PC-3 (cell line): ENCODE data around the gene UBE2E2. TPM values are rescaled to one million over a fixed set of nuclear protein-coding genes. Genes with fewer than 3 reads are reported as not detected.

Experiments
- ATAC-seq: fragments of 200-7000 bp; cut with Tn5 transposase; 2 replicates; pipeline ENCODE4 v1.9.1; 2020; ENCODE audit warnings: mild to moderate bottlenecking, moderate library complexity
- BruUV-seq: library from RNA; stranded (reverse); fragments of 400-500 nt; replicated peaks from 2 replicates; lab custom pipeline; 2021; lab: Mats Ljungman, UMichigan
- CTCF ChIA-PET: fragments of 300-600 bp; sonication (Branson Sonifier 250); formaldehyde crosslinking; loops from one replicate; lab custom pipeline; 2022; ENCODE audit warnings: antibody characterized with exemption; lab: Charles Lee
- POLR2A ChIA-PET: fragments of 300-600 bp; sonication (Branson Sonifier 250); formaldehyde crosslinking; loops from one replicate; lab custom pipeline; 2022; ENCODE audit warnings: antibody characterized with exemption; ENCODE audit not compliant: unreplicated experiment; lab: Charles Lee
- DNase-seq: peaks from one replicate; pipeline ENCODE4 v3.0.0-alpha.2; 2015
- H2AFZ ChIP-seq: fragments of 300-600 bp; sonication (generic); 2 replicates; pipeline ENCODE4 v1.6.0; 2016; ENCODE audit warnings: antibody characterized with exemption, low read length
- H3F3A ChIP-seq: fragments of 300-600 bp; sonication (generic); one replicate; pipeline ENCODE4 v1.6.0; 2017; ENCODE audit warnings: antibody characterized with exemption, low read length, control low read depth, mild to moderate bottlenecking; ENCODE audit not compliant: unreplicated experiment
- H3K27ac ChIP-seq: fragments of 300-600 bp; sonication (generic); 2 replicates; pipeline ENCODE4 v1.5.1; 2016; ENCODE audit warnings: mild to moderate bottlenecking, low read length
- H3K27me3 ChIP-seq: fragments of 300-600 bp; sonication (generic); 2 replicates; pipeline ENCODE4 v1.6.1; 2016; ENCODE audit warnings: low read length, mixed read lengths
- H3K36me3 ChIP-seq: fragments of 300-600 bp; sonication (generic); 2 replicates; pipeline ENCODE4 v1.6.1; 2016; ENCODE audit warnings: low read depth, mixed run types, low read length, mixed read lengths
- H3K4me1 ChIP-seq: fragments of 300-600 bp; sonication (generic); 2 replicates; pipeline ENCODE4 v1.5.1; 2016; ENCODE audit warnings: low read length; ENCODE audit not compliant: insufficient read depth
- H3K4me2 ChIP-seq: fragments of 300-600 bp; sonication (generic); 2 replicates; pipeline ENCODE4 v1.6.0; 2016; ENCODE audit warnings: low read length
- H3K4me3 ChIP-seq: fragments of 300-600 bp; sonication (generic); 2 replicates; pipeline ENCODE4 v1.5.1; 2016; ENCODE audit warnings: mild to moderate bottlenecking, low read length, mixed read lengths
- H3K79me2 ChIP-seq: fragments of 300-600 bp; sonication (generic); 2 replicates; pipeline ENCODE4 v1.6.1; 2017; ENCODE audit warnings: low read length, mixed read lengths
- H3K9ac ChIP-seq: fragments of 300-600 bp; sonication (generic); 2 replicates; pipeline ENCODE4 v1.6.0; 2016; ENCODE audit warnings: mild to moderate bottlenecking, low read length
- H3K9me2 ChIP-seq: fragments of 300-600 bp; sonication (generic); replicated peaks from 2 replicates; pipeline ENCODE4 v1.6.1; 2016; ENCODE audit warnings: mixed run types, low read length, mixed read lengths
- H3K9me3 ChIP-seq: fragments of 300-600 bp; sonication (generic); 2 replicates; pipeline ENCODE4 v1.6.1; 2016; ENCODE audit warnings: low read length, mixed read lengths
- H4K20me1 ChIP-seq: fragments of 300-600 bp; sonication (generic); 2 replicates; pipeline ENCODE4 v1.6.1; 2016; ENCODE audit warnings: low read length, mixed read lengths
- CTCF ChIP-seq: fragments of 300-600 bp; sonication (generic); conservative IDR thresholded peaks from 2 replicates; pipeline ENCODE4 v1.5.1; 2017; ENCODE audit warnings: antibody characterized with exemption, low read depth, mild to moderate bottlenecking, low read length
- EZH2 ChIP-seq: fragments of 300-600 bp; sonication (generic); IDR thresholded peaks from one replicate; pipeline ENCODE4 v1.6.1; 2017; ENCODE audit warnings: antibody characterized with exemption, mild to moderate bottlenecking, low read length; ENCODE audit not compliant: unreplicated experiment
- EZH2phosphoT487 ChIP-seq: fragments of 300-600 bp; sonication (generic); IDR thresholded peaks from 2 replicates; pipeline ENCODE4 v1.6.1; 2018; ENCODE audit warnings: mild to moderate bottlenecking, antibody characterized with exemption, low read length, borderline replicate concordance
- intact Hi-C: fragments of 100-400 bp; cut with micrococcal nuclease; formaldehyde crosslinking; loops from 2 replicates; pipeline ENCODE4 v1.9.0; 2023
- total RNA-seq: library from RNA; depleted of rRNA; stranded (reverse); fragments of >200 nt; gene quantifications from 2 replicates; pipeline ENCODE4 v1.2.3, GENCODE V29; 2014

Gene UBE2E2
- total RNA-seq, 1 experiment from 2014 or later = 25.6 TPM

GRCh38 chr3:23452408-23452807, 249.3 kb downstream of the UBE2E2 start:
- no peak for TF ChIP-seq EZH2phosphoT487
- no peak for TF ChIP-seq EZH2
- no peak for TF ChIP-seq CTCF
- Histone ChIP-seq H3K9ac (no peak overlapping the region), H3K79me2 (no peaks in the 10 kb centered on the region), H3K9me2 (no peaks in the 10 kb centered on the region), H3K4me1 (peaks cover 17% of the 10 kb centered on the region), H3K4me3 (no peak overlapping the region), H4K20me1 (0 out of 2 replicates have a peak, but pooled peaks cover 5% of the 10 kb centered on the region), H3K36me3 (no peaks in the 10 kb centered on the region), H3F3A (no peaks in the 10 kb centered on the region), H3K27ac (no peak overlapping the region), H3K27me3 (no peaks in the 10 kb centered on the region), H3K9me3 (no peaks in the 10 kb centered on the region), H3K4me2 (no peak overlapping the region), H2AFZ (no peak overlapping the region)
- intact Hi-C loops = no loop called here
- CTCF ChIA-PET = no interaction called here
- BruUV-seq = no TSS peak
- ATAC-seq (no peak), DNase-seq (no peak)
- POLR2A ChIA-PET = no interaction called here

- Histone ChIP-seq H3K9me3 (no peaks in the 10 kb centered on the region), H3K4me2 (peak overlapping the region; percentile 45), H3K27me3 (no peaks in the 10 kb centered on the region), H3K4me1 (peaks cover 17% of the 10 kb centered on the region), H3K9me2 (no peaks in the 10 kb centered on the region), H4K20me1 (0 out of 2 replicates have a peak, but pooled peaks cover 5% of the 10 kb centered on the region), H3K4me3 (no peak overlapping the region), H3F3A (no peaks in the 10 kb centered on the region), H3K79me2 (no peaks in the 10 kb centered on the region), H3K36me3 (no peaks in the 10 kb centered on the region), H3K27ac (no peak overlapping the region), H3K9ac (no peak overlapping the region), H2AFZ (no peak overlapping the region)
- BruUV-seq = no TSS peak
- DNase-seq (peak; percentile 95), ATAC-seq (peak; percentile 95)
- ChIA-PET POLR2A (no interaction called here), CTCF (no interaction called here)
- TF ChIP-seq EZH2 = no peak
- TF ChIP-seq CTCF = no peak
- no peak for TF ChIP-seq EZH2phosphoT487
- intact Hi-C loops = loop anchor here (1.0 kb wide), 1 partner anchor 120 kb away; no protein-coding TSS in a partner anchor
Measured at GRCh38 chr3:23455084-23455483, 252.0 kb downstream of the UBE2E2 start.

GRCh38 chr3:23455775-23456174, 252.6 kb downstream of the UBE2E2 start:
- H3F3A ChIP-seq = no peaks in the 10 kb centered on the region
- ChIA-PET CTCF (no interaction called here), POLR2A (no interaction called here)
- no peak overlapping the region for H3K9ac ChIP-seq
- TF ChIP-seq EZH2 (no peak), EZH2phosphoT487 (no peak), CTCF (no peak)
- H3K36me3 ChIP-seq = no peaks in the 10 kb centered on the region
- H3K79me2 ChIP-seq = no peaks in the 10 kb centered on the region
- no peak overlapping the region for H3K4me3 ChIP-seq
- H3K4me2 ChIP-seq = peak overlapping the region; percentile 13; the same call in 1 of the 2 replicates
- no TSS peak for BruUV-seq
- H3K4me1 ChIP-seq = peaks cover 17% of the 10 kb centered on the region
- intact Hi-C loops = loop anchor here (1.0 kb wide), 1 partner anchor 120 kb away; no protein-coding TSS in a partner anchor
- H3K9me2 ChIP-seq = no peaks in the 10 kb centered on the region
- H3K9me3 ChIP-seq = no peaks in the 10 kb centered on the region
- ATAC-seq (no peak), DNase-seq (peak; percentile 49)
- H3K27ac ChIP-seq = no peak overlapping the region
- no peaks in the 10 kb centered on the region for H3K27me3 ChIP-seq
- H2AFZ ChIP-seq = no peak overlapping the region
- 0 out of 2 replicates have a peak, but pooled peaks cover 5% of the 10 kb centered on the region for H4K20me1 ChIP-seq
